Measurements from ENCODE around the gene SMYD3. TPM values are rescaled to one million over a fixed set of nuclear protein-coding genes. Genes with fewer than 3 reads are reported as not detected.

Gene SMYD3
- total RNA-seq, 1 experiment from 2014 or later = 35.1 TPM

GRCh38 chr1:245997471-245998258 is 509.4 kb downstream of the SMYD3 start:
- no peak for TF ChIP-seq CTCF (IDR thresholded peaks at IDR 0.05; ENCODE audit: unreplicated experiment)
- intact Hi-C loops (cut with micrococcal nuclease; ENCODE audit: unreplicated experiment) = loop anchor here (5.0 kb wide), 1 partner anchor 140 kb away; no protein-coding TSS in a partner anchor
- CTCF ChIA-PET = interaction anchor here (0.6 kb wide), 1 partner anchor 617 kb away, joined by 3 read pairs; no protein-coding TSS in a partner anchor
- Mint-ChIP-seq H3K27me3 (ENCODE audit: unreplicated experiment) (no peaks in the 10 kb centered on the region), H3K4me3 (ENCODE audit: low read depth, unreplicated experiment) (no peak overlapping the region), H3K9me3 (ENCODE audit: low read depth, unreplicated experiment) (no peaks in the 10 kb centered on the region), H3K36me3 (ENCODE audit: insufficient read depth, unreplicated experiment) (no peaks in the 10 kb centered on the region), H3K27ac (ENCODE audit: unreplicated experiment) (no peak overlapping the region), H3K4me1 (ENCODE audit: low read depth, unreplicated experiment) (peaks cover 26% of the 10 kb centered on the region)
- no TSS peak for BruUV-seq (replicated peaks)
- DNase-seq = peak; percentile 32

- DNase-seq = no peak
- CTCF ChIA-PET = no interaction called here
- H3K27ac Mint-ChIP-seq (ENCODE audit: unreplicated experiment) = no peak overlapping the region
- no peaks in the 10 kb centered on the region for H3K27me3 Mint-ChIP-seq (ENCODE audit: unreplicated experiment)
- H3K4me1 Mint-ChIP-seq (ENCODE audit: low read depth, unreplicated experiment) = peaks cover 26% of the 10 kb centered on the region
- intact Hi-C loops (cut with micrococcal nuclease; ENCODE audit: unreplicated experiment) = loop anchor here (5.0 kb wide), 1 partner anchor 140 kb away; no protein-coding TSS in a partner anchor
- H3K9me3 Mint-ChIP-seq (ENCODE audit: low read depth, unreplicated experiment) = no peaks in the 10 kb centered on the region
- no peaks in the 10 kb centered on the region for H3K36me3 Mint-ChIP-seq (ENCODE audit: insufficient read depth, unreplicated experiment)
- no TSS peak for BruUV-seq (replicated peaks)
- H3K4me3 Mint-ChIP-seq (ENCODE audit: low read depth, unreplicated experiment) = no peak overlapping the region
- no peak for TF ChIP-seq CTCF (IDR thresholded peaks at IDR 0.05; ENCODE audit: unreplicated experiment)
These were observed 510.3 kb downstream of the SMYD3 start for GRCh38 chr1:245996811-245997210.

DNA sequence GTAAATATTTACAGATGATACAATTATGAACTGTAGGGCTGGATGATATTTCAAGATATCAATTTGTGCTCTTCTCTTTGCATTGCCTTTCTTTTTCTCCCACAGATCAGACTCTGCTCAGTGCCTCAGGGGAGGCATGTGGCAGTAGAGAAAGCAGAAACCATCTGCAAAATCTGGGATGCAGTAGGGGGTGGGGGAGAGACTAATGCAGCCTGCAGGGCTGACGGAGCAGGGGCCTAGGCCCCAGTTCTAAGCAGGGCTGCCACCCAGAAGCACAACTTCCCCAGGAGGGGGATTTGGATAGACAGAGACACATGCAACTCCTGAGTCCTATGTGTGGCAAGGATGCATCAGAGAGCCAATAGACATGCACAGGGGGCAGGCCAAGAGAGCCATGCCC is 511.6 kb downstream of the SMYD3 start:
- Mint-ChIP-seq H3K9me3 (ENCODE audit: low read depth, unreplicated experiment) (no peaks in the 10 kb centered on the region), H3K27me3 (ENCODE audit: unreplicated experiment) (no peaks in the 10 kb centered on the region), H3K27ac (ENCODE audit: unreplicated experiment) (no peak overlapping the region), H3K4me1 (ENCODE audit: low read depth, unreplicated experiment) (peaks cover 25% of the 10 kb centered on the region), H3K4me3 (ENCODE audit: low read depth, unreplicated experiment) (no peak overlapping the region), H3K36me3 (ENCODE audit: insufficient read depth, unreplicated experiment) (no peaks in the 10 kb centered on the region)
- TF ChIP-seq CTCF (IDR thresholded peaks at IDR 0.05; ENCODE audit: unreplicated experiment) = no peak
- no TSS peak for BruUV-seq (replicated peaks)
- no peak for DNase-seq
- CTCF ChIA-PET = no interaction called here
- intact Hi-C loops (cut with micrococcal nuclease; ENCODE audit: unreplicated experiment) = loop anchor here (5.0 kb wide), 1 partner anchor 138 kb away; no protein-coding TSS in a partner anchor

DNA sequence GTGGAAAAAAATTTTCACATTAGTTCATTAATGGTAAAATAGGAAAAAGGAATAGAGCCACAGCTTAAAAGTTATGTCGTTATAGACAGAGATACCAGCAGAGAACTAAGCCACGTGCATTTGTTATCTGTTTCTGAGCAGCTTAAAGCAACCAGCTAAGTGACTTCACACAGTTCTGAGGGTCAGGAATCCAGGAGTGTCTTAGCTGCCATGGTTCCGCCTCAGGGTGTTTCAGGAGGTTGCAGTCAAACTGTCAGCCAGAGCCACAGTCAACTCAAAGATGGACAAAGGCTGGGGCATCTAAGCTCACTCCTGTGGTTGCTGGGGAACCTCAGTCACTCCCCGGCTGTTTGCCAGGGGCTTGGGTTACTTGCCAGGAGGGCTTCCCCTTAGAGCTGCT is 515.8 kb downstream of the SMYD3 start:
- intact Hi-C loops (cut with micrococcal nuclease; ENCODE audit: unreplicated experiment) = no loop called here
- BruUV-seq (replicated peaks) = no TSS peak
- no peak for TF ChIP-seq CTCF (IDR thresholded peaks at IDR 0.05; ENCODE audit: unreplicated experiment)
- Mint-ChIP-seq H3K4me1 (ENCODE audit: low read depth, unreplicated experiment) (peaks cover 8% of the 10 kb centered on the region), H3K27ac (ENCODE audit: unreplicated experiment) (no peak overlapping the region), H3K4me3 (ENCODE audit: low read depth, unreplicated experiment) (no peak overlapping the region), H3K36me3 (ENCODE audit: insufficient read depth, unreplicated experiment) (no peaks in the 10 kb centered on the region), H3K9me3 (ENCODE audit: low read depth, unreplicated experiment) (no peaks in the 10 kb centered on the region), H3K27me3 (ENCODE audit: unreplicated experiment) (no peaks in the 10 kb centered on the region)
- no peak for DNase-seq
- CTCF ChIA-PET = no interaction called here
